HepG2 (cell line): Measurements from ENCODE around the gene SLC16A5. TPM values are rescaled to one million over a fixed set of nuclear protein-coding genes. Genes with fewer than 3 reads are reported as not detected.

Experiments
- CAMTA2 ChIP-seq: sonication (generic); formaldehyde crosslinking; IDR thresholded peaks from 2 replicates; pipeline ENCODE4 v1.4.0; 2020; ENCODE audit warnings: mild to moderate bottlenecking, missing genetic modification reagents, borderline replicate concordance
- CSRNP1 ChIP-seq: sonication (generic); formaldehyde crosslinking; IDR thresholded peaks from 2 replicates; pipeline ENCODE4 v1.8.1; 2023; ENCODE audit warnings: mild to moderate bottlenecking, missing genetic modification reagents
- EEA1 ChIP-seq: sonication (generic); formaldehyde crosslinking; IDR thresholded peaks from 2 replicates; pipeline ENCODE4 v1.5.1; 2020; ENCODE audit warnings: mild to moderate bottlenecking, missing genetic modification reagents, borderline replicate concordance
- KLF16 ChIP-seq, 2 experiments: sonication (generic) in 1 of 2; formaldehyde crosslinking in 1 of 2; IDR thresholded peaks; 2 replicates each; pipeline versions ENCODE4 v1.6.1 to v1.8.0; 2016 to 2023; ENCODE audit warnings: missing genetic modification reagents in 2 of 2, missing compliant biosample characterization in 1 of 2
- KLF6 ChIP-seq: IDR thresholded peaks from 2 replicates; pipeline ENCODE4 v1.8.0; 2016; ENCODE audit warnings: missing biosample characterization, missing genetic modification reagents
- MBD4 ChIP-seq: IDR thresholded peaks from 2 replicates; pipeline ENCODE4 v1.6.1; 2012; ENCODE audit warnings: low read length, inconsistent platforms, borderline replicate concordance
- MEF2D ChIP-seq: sonication (generic); formaldehyde crosslinking; IDR thresholded peaks from 2 replicates; pipeline ENCODE4 v1.5.1; 2020; ENCODE audit warnings: mild to moderate bottlenecking, missing genetic modification reagents
- MYNN ChIP-seq: sonication (generic); formaldehyde crosslinking; IDR thresholded peaks from 2 replicates; pipeline ENCODE4 v1.4.0; 2020; ENCODE audit warnings: mild to moderate bottlenecking, low read depth, missing genetic modification reagents
- NCOR1 ChIP-seq: fragments of 200-600 bp; sonication (generic); IDR thresholded peaks from 2 replicates; pipeline ENCODE4 v1.7.0; 2017; ENCODE audit warnings: antibody characterized with exemption, low read length, borderline replicate concordance
- NFKB2 ChIP-seq: sonication (generic); formaldehyde crosslinking; IDR thresholded peaks from 2 replicates; pipeline ENCODE4 v1.4.0; 2020; ENCODE audit warnings: missing genetic modification reagents, borderline replicate concordance
- NFKBIZ ChIP-seq: IDR thresholded peaks from 2 replicates; pipeline ENCODE4 v1.6.1; 2018; ENCODE audit warnings: missing genetic modification reagents, missing compliant biosample characterization
- NR2F6 ChIP-seq, 2 experiments: IDR thresholded peaks; 2 replicates each; pipeline ENCODE4 v1.6.1; 2016; ENCODE audit warnings: antibody characterized with exemption in 1 of 2, mild to moderate bottlenecking in 1 of 2
- SRSF1 ChIP-seq: fragments of 200-400 bp; formaldehyde crosslinking; optimal IDR thresholded peaks from 2 replicates; pipeline ENCODE3; 2017; ENCODE audit warnings: mild to moderate bottlenecking, low read depth, low read length, moderate library complexity
- TCF12 ChIP-seq, 2 experiments: fragments of 450-650 bp in 1 of 2; sonication (generic) in 1 of 2; formaldehyde crosslinking in 1 of 2; IDR thresholded peaks; 2 replicates each; pipeline versions ENCODE4 v1.6.1 to v1.8.0; 2017 to 2022; ENCODE audit warnings: antibody characterized with exemption in 1 of 2, mild to moderate bottlenecking in 1 of 2, missing genetic modification reagents in 1 of 2, moderate library complexity in 1 of 2
- TEAD3 ChIP-seq: optimal IDR thresholded peaks from 2 replicates; pipeline ENCODE3; 2016; ENCODE audit warnings: borderline replicate concordance
- ZMYM3 ChIP-seq: sonication (generic); formaldehyde crosslinking; IDR thresholded peaks from 2 replicates; pipeline ENCODE4 v1.5.1; 2020; ENCODE audit warnings: mild to moderate bottlenecking, missing genetic modification reagents
- ZNF180 ChIP-seq: sonication (generic); formaldehyde crosslinking; IDR thresholded peaks from 2 replicates; pipeline ENCODE4 v1.4.0; 2020; ENCODE audit warnings: low read depth, missing genetic modification reagents, borderline replicate concordance
- ZNF230 ChIP-seq: sonication (generic); formaldehyde crosslinking; IDR thresholded peaks from 2 replicates; pipeline ENCODE4 v1.4.0; 2020; ENCODE audit warnings: mild to moderate bottlenecking, missing genetic modification reagents
- ZNF343 ChIP-seq: sonication (generic); formaldehyde crosslinking; IDR thresholded peaks from 2 replicates; pipeline ENCODE4 v1.4.0; 2020; ENCODE audit warnings: mild to moderate bottlenecking, missing genetic modification reagents
- ZNF546 ChIP-seq: sonication (generic); formaldehyde crosslinking; conservative IDR thresholded peaks from 2 replicates; pipeline ENCODE4 v1.8.1; 2023; ENCODE audit warnings: mild to moderate bottlenecking, missing genetic modification reagents
- ZNF773 ChIP-seq: sonication (generic); formaldehyde crosslinking; IDR thresholded peaks from 2 replicates; pipeline ENCODE4 v1.4.0; 2020; ENCODE audit warnings: missing genetic modification reagents, borderline replicate concordance
- ZNF790 ChIP-seq: sonication (generic); formaldehyde crosslinking; IDR thresholded peaks from 2 replicates; pipeline ENCODE4 v1.8.0; 2022; ENCODE audit warnings: missing genetic modification reagents, mild to moderate bottlenecking, borderline replicate concordance
- ZSCAN22 ChIP-seq: sonication (generic); formaldehyde crosslinking; IDR thresholded peaks from 2 replicates; pipeline ENCODE4 v1.4.0; 2020; ENCODE audit warnings: mild to moderate bottlenecking, missing genetic modification reagents
- polyA plus RNA-seq, 8 experiments: library from polyadenylated mRNA; depleted of rRNA in 3 of 8; stranded (reverse) in 7 of 8; unstranded in 1 of 8; fragments of >200 nt; fragmentation: Illumina TruSeq in 4 of 8; extraction: Trizol in 4 of 8; gene quantifications; 2 replicates each; pipeline versions ENCODE4 v1.2.1 to v1.2.3, GENCODE V29; 2011 to 2016; ENCODE audit warnings: low read depth in 4 of 8, missing spikeins in 1 of 8, mixed read lengths in 1 of 8; ENCODE audit not compliant: insufficient read depth in 1 of 8
- total RNA-seq, 5 experiments: library from RNA; depleted of rRNA; stranded (reverse); fragments of >200 nt; fragmentation: Illumina TruSeq; extraction: Trizol; gene quantifications; 2 replicates each; pipeline ENCODE4 v1.2.3, GENCODE V29; 2016; ENCODE audit warnings: low read depth in 1 of 5
- TF ChIP-seq, protein P1 (sequence below): sonication (generic); formaldehyde crosslinking; IDR thresholded peaks from 2 replicates; pipeline ENCODE4 v1.5.1; 2020; ENCODE audit warnings: mild to moderate bottlenecking, moderate library complexity, missing genetic modification reagents

SLC16A5 gene
- total and polyA plus RNA-seq, 2 of the 13 experiments (the other 11 are each of a cell fraction or from before 2014, with no cell fraction given), result 0.69 to 5.6 TPM

DNA sequence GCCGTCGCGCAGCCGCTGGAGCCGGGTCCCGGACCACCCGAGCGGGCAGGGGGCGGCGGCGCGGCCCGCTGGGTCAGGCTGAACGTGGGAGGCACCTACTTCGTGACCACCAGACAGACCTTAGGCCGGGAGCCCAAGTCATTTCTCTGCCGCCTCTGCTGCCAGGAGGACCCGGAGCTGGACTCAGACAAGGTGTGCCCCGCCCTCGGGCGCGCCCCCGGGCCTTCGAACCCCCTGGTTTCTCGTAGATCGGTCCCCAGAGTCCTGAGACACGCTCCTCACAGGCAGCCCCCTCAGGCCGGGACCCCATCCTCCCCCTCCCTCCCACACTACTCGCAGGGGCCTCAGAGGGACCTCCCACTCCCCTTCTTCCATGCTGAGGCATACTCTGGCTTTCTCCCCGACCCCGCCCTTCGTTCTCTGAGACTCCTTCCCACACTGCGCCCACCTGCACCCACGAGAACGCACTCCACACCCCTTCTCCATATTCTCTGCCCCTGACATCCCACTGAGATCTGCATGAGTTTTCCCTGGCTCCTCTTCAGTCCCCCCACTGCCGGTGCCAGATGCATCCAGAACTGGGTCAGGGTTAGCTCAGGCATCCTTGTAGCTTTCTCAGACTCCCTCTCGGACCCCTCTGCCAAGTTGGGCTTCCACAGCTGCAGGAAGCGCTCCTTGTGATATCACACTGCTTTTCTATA is 40.2 kb upstream of the SLC16A5 start (continued):
- TF ChIP-seq SRSF1 (no peak), KLF16 (CRISPR knock-in tag; IDR thresholded peaks at IDR 0.05) (no peak), ZNF546 (CRISPR knock-in tag) (no peak), ZNF790 (no peak), ZSCAN22 (CRISPR knock-in tag) (no peak), EEA1 (0 out of 2 replicates have a peak, but pooled peaks have one; percentile 14), NFKB2 (CRISPR knock-in tag) (0 out of 2 replicates have a peak, but pooled peaks have one; percentile 58), TCF12 (IDR thresholded peaks at IDR 0.05) (no peak), TCF12 (CRISPR knock-in tag; IDR thresholded peaks at IDR 0.05) (peak; percentile 20; the same call in 1 of the 2 replicates), ZNF343 (no peak), NCOR1 (no peak), KLF6 (no peak), MBD4 (no peak), TEAD3 (CRISPR knock-in tag) (no peak), MYNN (CRISPR knock-in tag) (0 out of 2 replicates have a peak, but pooled peaks have one; percentile 66), ZMYM3 (CRISPR knock-in tag) (no peak), NR2F6 (IDR thresholded peaks at IDR 0.05) (no peak), NR2F6 (CRISPR knock-in tag; IDR thresholded peaks at IDR 0.05) (no peak), NFKBIZ (CRISPR knock-in tag) (no peak), CSRNP1 (CRISPR knock-in tag) (no peak), MEF2D (CRISPR knock-in tag) (no peak), ZNF773 (peak; percentile 37; the same call in 1 of the 2 replicates), ZNF180 (no peak), ZNF230 (CRISPR knock-in tag) (0 out of 2 replicates have a peak, but pooled peaks have one; percentile 18), CAMTA2 (0 out of 2 replicates have a peak, but pooled peaks have one; percentile 14)
- TF ChIP-seq, protein P1, sequence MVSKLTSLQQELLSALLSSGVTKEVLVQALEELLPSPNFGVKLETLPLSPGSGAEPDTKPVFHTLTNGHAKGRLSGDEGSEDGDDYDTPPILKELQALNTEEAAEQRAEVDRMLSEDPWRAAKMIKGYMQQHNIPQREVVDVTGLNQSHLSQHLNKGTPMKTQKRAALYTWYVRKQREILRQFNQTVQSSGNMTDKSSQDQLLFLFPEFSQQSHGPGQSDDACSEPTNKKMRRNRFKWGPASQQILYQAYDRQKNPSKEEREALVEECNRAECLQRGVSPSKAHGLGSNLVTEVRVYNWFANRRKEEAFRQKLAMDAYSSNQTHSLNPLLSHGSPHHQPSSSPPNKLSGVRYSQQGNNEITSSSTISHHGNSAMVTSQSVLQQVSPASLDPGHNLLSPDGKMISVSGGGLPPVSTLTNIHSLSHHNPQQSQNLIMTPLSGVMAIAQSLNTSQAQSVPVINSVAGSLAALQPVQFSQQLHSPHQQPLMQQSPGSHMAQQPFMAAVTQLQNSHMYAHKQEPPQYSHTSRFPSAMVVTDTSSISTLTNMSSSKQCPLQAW, result no peak
